Coronary artery (tissue), 2 donors: ENCODE measurements around the gene SLC2A13.
A peak's percentile ranks its signal among the peaks of the same experiment; 100 is the strongest.

Experiments used
- DNase-seq: peaks from one replicate; pipeline ENCODE4 v3.0.0-alpha.2; 2017; ENCODE audit warnings: low spot score
- H3K27ac ChIP-seq, 2 donors: fragments of 200-600 bp; sonication (generic); one replicate each; pipeline ENCODE4 v1.5.1; 2016 to 2019
- H3K4me3 ChIP-seq: fragments of 200-600 bp; sonication (generic); 2 replicates; pipeline ENCODE4 v1.5.1; 2016; ENCODE audit warnings: mild to moderate bottlenecking, moderate library complexity
- TF ChIP-seq, protein P1 (sequence below): fragments of 200-600 bp; sonication (generic); IDR thresholded peaks from one replicate; pipeline ENCODE4 v1.5.1; 2019; ENCODE audit warnings: antibody characterized with exemption

Gene SLC2A13

DNA sequence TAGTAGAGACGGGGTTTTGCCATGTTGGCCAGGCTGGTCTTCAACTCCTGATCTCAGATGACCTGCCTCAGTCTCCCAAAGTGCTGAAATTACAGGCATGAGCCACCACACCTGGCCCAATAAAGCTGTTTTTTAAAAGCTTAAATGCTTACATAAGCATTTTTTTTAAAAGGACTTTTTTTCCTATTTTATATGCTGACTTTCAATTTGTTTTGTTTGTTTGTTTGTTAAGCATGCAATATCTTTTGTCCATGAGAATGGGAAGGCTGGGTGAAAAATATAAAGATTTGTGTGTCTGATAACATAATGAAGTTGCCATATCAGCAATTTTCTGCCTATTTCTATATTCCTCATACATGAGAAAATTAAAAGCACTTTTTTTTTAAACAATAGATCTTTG is 17.0 kb upstream of the SLC2A13 start:
- H3K4me3 ChIP-seq = no peak overlapping the region
- TF ChIP-seq, protein P1, sequence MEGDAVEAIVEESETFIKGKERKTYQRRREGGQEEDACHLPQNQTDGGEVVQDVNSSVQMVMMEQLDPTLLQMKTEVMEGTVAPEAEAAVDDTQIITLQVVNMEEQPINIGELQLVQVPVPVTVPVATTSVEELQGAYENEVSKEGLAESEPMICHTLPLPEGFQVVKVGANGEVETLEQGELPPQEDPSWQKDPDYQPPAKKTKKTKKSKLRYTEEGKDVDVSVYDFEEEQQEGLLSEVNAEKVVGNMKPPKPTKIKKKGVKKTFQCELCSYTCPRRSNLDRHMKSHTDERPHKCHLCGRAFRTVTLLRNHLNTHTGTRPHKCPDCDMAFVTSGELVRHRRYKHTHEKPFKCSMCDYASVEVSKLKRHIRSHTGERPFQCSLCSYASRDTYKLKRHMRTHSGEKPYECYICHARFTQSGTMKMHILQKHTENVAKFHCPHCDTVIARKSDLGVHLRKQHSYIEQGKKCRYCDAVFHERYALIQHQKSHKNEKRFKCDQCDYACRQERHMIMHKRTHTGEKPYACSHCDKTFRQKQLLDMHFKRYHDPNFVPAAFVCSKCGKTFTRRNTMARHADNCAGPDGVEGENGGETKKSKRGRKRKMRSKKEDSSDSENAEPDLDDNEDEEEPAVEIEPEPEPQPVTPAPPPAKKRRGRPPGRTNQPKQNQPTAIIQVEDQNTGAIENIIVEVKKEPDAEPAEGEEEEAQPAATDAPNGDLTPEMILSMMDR = no peak
- DNase-seq = no peak
- H3K27ac ChIP-seq = no peak overlapping the region

GRCh38 chr12:40117818-40118217 is 11.9 kb upstream of the SLC2A13 start:
- DNase-seq = no peak
- H3K4me3 ChIP-seq = no peak overlapping the region
- no peak overlapping the region for H3K27ac ChIP-seq
- TF ChIP-seq, protein P1 = no peak

GRCh38 chr12:40110586-40110985 is 4.7 kb upstream of the SLC2A13 start:
- Histone ChIP-seq H3K4me3 (no peak overlapping the region), H3K27ac (no peak overlapping the region)
- DNase-seq = no peak
- TF ChIP-seq, protein P1 = no peak

DNA sequence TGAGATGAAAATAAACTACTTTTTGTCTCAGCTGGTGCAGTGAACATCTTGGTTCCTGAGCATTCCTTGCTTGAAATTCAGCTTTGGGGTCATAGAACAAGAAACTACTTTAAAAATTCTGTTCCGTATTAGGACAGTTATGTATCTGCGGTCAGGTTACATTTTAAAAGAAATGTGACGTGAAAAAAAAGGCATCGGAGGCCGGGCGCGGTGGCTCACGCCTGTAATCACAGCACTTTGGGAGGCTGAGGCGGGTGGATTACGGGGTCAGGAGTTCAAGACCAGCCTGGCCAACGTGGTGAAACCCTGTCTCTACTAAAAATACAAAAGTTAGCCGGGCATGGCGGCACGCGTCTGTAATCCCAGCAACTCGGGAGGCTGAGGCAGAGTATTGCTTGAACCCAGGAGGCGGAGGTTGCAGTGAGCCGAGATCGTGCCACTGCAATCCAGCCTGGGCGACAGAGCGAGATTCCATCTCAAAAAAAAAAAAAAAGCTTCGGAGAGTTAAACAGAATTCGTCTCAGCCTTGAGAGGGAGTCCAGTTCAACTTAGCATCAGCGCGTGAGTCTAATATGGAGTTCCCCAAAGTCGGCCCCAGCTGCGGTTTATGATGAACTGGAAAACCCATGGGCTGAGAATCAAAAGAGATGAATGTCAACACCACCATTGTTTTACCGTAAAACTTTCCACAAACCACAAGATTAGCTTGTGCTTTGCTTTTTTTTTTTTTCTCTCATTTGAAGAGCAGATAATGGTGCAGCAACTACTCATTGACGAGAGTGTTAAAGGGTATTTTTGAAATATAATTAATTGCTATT is 2.1 kb upstream of the SLC2A13 start:
- H3K27ac ChIP-seq = no peak overlapping the region
- DNase-seq = no peak
- no peak overlapping the region for H3K4me3 ChIP-seq

GRCh38 chr12:40107098-40107802 is 1.4 kb upstream of the SLC2A13 start:
- peak; percentile 81 for DNase-seq
- Histone ChIP-seq H3K4me3 (peak overlapping the region; percentile 97), H3K27ac (peak overlapping the region; percentile 81 to 94)
- TF ChIP-seq, protein P1 = peak; percentile 77

More for the DNA sequence above, 2.1 kb upstream of the SLC2A13 start:
- TF ChIP-seq, protein P1 = no peak

- H3K27ac ChIP-seq = peak overlapping the region; percentile 81 to 94
- no peak for DNase-seq
- H3K4me3 ChIP-seq = peak overlapping the region; percentile 97
- TF ChIP-seq, protein P1 = no peak
These were observed 774 bp upstream of the SLC2A13 start for GRCh38 chr12:40106655-40107054.
